SU-DHL-6 (cell line): ENCODE results near the gene MAG.

Experiments
- H2AFZ ChIP-seq: fragments of 200-600 bp; sonication (generic); 2 replicates; pipeline ENCODE4 v1.6.1; 2014; ENCODE audit warnings: low read depth, mild to moderate bottlenecking, moderate library complexity, mixed read lengths, antibody characterized with exemption, low read length; ENCODE audit not compliant: severe bottlenecking
- H3F3A ChIP-seq: fragments of 200-600 bp; shearing (Covaris generic); 2 replicates; pipeline ENCODE4 v1.6.0; 2016; ENCODE audit warnings: antibody characterized with exemption, mild to moderate bottlenecking; ENCODE audit not compliant: insufficient read depth
- H3K27ac ChIP-seq: fragments of 200-600 bp; sonication (generic); 2 replicates; pipeline ENCODE4 v1.5.1; 2016; ENCODE audit warnings: low read depth, mild to moderate bottlenecking, low read length, moderate library complexity, mixed read lengths
- H3K27me3 ChIP-seq: fragments of 200-600 bp; sonication (generic), shearing (Covaris generic); 2 replicates; pipeline ENCODE4 v1.6.0; 2014; ENCODE audit warnings: mild to moderate bottlenecking, low read length
- H3K36me3 ChIP-seq: fragments of 200-600 bp; sonication (generic); 2 replicates; pipeline ENCODE4 v1.6.1; 2014; ENCODE audit warnings: mild to moderate bottlenecking, low read length, mixed read lengths
- H3K4me2 ChIP-seq: fragments of 300-600, 200-600 bp; shearing (Covaris generic), sonication (generic); 2 replicates; pipeline ENCODE4 v1.6.0; 2014; ENCODE audit warnings: low read length, low read depth, mild to moderate bottlenecking; ENCODE audit not compliant: poor library complexity, severe bottlenecking
- H3K4me3 ChIP-seq: fragments of 200-600 bp; sonication (generic); 2 replicates; pipeline ENCODE4 v1.5.1; 2014; ENCODE audit warnings: antibody characterized with exemption, low read length, mild to moderate bottlenecking, mixed read lengths; ENCODE audit not compliant: insufficient read depth, poor library complexity, severe bottlenecking
- H3K79me2 ChIP-seq: fragments of 200-600 bp; sonication (generic); 2 replicates; pipeline ENCODE4 v1.6.1; 2014; ENCODE audit warnings: mild to moderate bottlenecking, low read length, moderate library complexity; ENCODE audit not compliant: insufficient read depth
- H3K9ac ChIP-seq: fragments of 200-600 bp; sonication (generic); 2 replicates; pipeline ENCODE4 v1.7.0; 2014; ENCODE audit warnings: mild to moderate bottlenecking, low read length
- H3K9me2 ChIP-seq: fragments of 200-600 bp; sonication (generic); replicated peaks from 2 replicates; pipeline ENCODE4 v1.6.1; 2014; ENCODE audit warnings: low read length; ENCODE audit not compliant: insufficient read depth
- H3K9me3 ChIP-seq: fragments of 200-600 bp; sonication (generic); 2 replicates; pipeline ENCODE4 v1.6.1; 2014; ENCODE audit warnings: low read length, mixed read lengths; ENCODE audit not compliant: insufficient read depth
- H4K20me1 ChIP-seq: fragments of 200-600 bp; sonication (generic); 2 replicates; pipeline ENCODE4 v1.6.1; 2014; ENCODE audit warnings: low read depth, mild to moderate bottlenecking, antibody characterized with exemption, low read length, moderate library complexity, mixed read lengths
- CTCF ChIP-seq: fragments of 200-600 bp; sonication (generic); IDR thresholded peaks from one replicate; pipeline ENCODE4 v1.5.1; 2017; ENCODE audit warnings: antibody characterized with exemption, mild to moderate bottlenecking, low read length, moderate library complexity; ENCODE audit not compliant: insufficient read depth, poor library complexity, severe bottlenecking
- EZH2phosphoT487 ChIP-seq: fragments of 200-600 bp; sonication (generic), shearing (Covaris generic); conservative IDR thresholded peaks from 2 replicates; pipeline ENCODE4 v1.6.1; 2018; ENCODE audit warnings: mild to moderate bottlenecking, antibody characterized with exemption, low read length, moderate library complexity, mixed read lengths

The MAG gene

GRCh38 chr19:35311901-35312665 is 20.1 kb downstream of the MAG start:
- Histone ChIP-seq H3K9ac (no peak overlapping the region), H3K4me3 (no peak overlapping the region), H3K36me3 (no peaks in the 10 kb centered on the region), H3K9me3 (no peaks in the 10 kb centered on the region), H2AFZ (no peak overlapping the region), H3K27ac (no peak overlapping the region), H4K20me1 (no peaks in the 10 kb centered on the region), H3K79me2 (no peaks in the 10 kb centered on the region), H3F3A (no peaks in the 10 kb centered on the region), H3K27me3 (no peaks in the 10 kb centered on the region), H3K9me2 (no peaks in the 10 kb centered on the region), H3K4me2 (no peak overlapping the region)
- no peak for TF ChIP-seq EZH2phosphoT487
- no peak for TF ChIP-seq CTCF

GRCh38 chr19:35313587-35313986 is 21.6 kb downstream of the MAG start:
- no peak overlapping the region for H3K27ac ChIP-seq
- no peak overlapping the region for H3K4me2 ChIP-seq
- no peak overlapping the region for H2AFZ ChIP-seq
- H3K4me3 ChIP-seq = no peak overlapping the region
- H3K27me3 ChIP-seq = no peaks in the 10 kb centered on the region
- no peak for TF ChIP-seq EZH2phosphoT487
- TF ChIP-seq CTCF = no peak
- no peaks in the 10 kb centered on the region for H3K36me3 ChIP-seq
- no peaks in the 10 kb centered on the region for H3F3A ChIP-seq
- H4K20me1 ChIP-seq = no peaks in the 10 kb centered on the region
- H3K9me2 ChIP-seq = no peaks in the 10 kb centered on the region
- no peaks in the 10 kb centered on the region for H3K79me2 ChIP-seq
- H3K9me3 ChIP-seq = no peaks in the 10 kb centered on the region
- H3K9ac ChIP-seq = no peak overlapping the region

- H2AFZ ChIP-seq = no peak overlapping the region
- no peak overlapping the region for H3K4me3 ChIP-seq
- H3F3A ChIP-seq = no peaks in the 10 kb centered on the region
- no peaks in the 10 kb centered on the region for H3K9me2 ChIP-seq
- no peaks in the 10 kb centered on the region for H4K20me1 ChIP-seq
- H3K27me3 ChIP-seq = no peaks in the 10 kb centered on the region
- TF ChIP-seq EZH2phosphoT487 (no peak), CTCF (no peak)
- H3K9me3 ChIP-seq = no peaks in the 10 kb centered on the region
- no peak overlapping the region for H3K27ac ChIP-seq
- H3K9ac ChIP-seq = no peak overlapping the region
- H3K36me3 ChIP-seq = no peaks in the 10 kb centered on the region
- H3K79me2 ChIP-seq = no peaks in the 10 kb centered on the region
- no peak overlapping the region for H3K4me2 ChIP-seq
These were observed 22.1 kb downstream of the MAG start for GRCh38 chr19:35314031-35314430.
